Stimulated activated CD4-positive, alpha-beta T cell treated with anti-CD3 and anti-CD28 coated beads, TNF-alpha, amount 100 ng/mL, for 4 hours (primary cell): ENCODE results near the gene TSGA10.
"Not testable (repeated sequence)": the region's sequence is repeated elsewhere in the genome, so short reads cannot be mapped to it uniquely, and the experiment has no call there.

Experiments
- DNase-seq, 3 experiments: peaks; one replicate each; pipeline ENCODE4 v3.0.0-alpha.2; 2020; ENCODE audit warnings: low read depth in 3 of 3

TSGA10 gene

DNA sequence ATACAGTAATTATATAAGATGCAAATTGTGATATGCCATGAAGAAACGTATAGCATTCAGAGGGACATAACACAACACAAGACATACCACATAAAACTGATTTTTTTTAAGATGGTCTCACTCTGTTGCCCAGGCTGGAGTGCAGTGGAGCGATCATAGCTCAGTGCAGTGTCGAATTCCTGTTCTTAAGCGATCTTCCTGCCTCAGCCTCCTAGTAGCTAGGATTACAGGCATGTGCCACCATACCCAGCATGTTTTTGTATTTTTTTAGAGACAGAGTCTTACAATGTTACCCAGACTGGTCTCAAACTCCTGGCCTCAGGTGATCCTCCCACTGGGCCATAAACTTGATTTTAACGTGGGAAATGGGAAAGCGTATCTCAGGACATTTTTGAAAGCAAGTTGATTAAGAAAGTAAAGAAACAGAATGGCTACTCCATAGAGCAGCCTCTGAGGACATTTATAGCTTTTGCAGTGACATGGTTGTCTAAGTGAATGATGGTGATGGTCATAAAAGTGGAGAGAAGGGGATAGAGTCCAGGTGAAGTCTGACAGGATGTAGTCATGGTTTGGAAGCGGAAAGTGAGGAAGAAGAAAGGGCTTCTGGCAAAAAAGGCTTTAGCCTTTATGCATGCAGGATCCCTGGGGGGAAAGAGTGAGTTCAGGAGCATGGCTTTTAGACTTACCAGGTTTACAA is 2.4 kb downstream of the TSGA10 start:
- DNase-seq, result no peak

DNA sequence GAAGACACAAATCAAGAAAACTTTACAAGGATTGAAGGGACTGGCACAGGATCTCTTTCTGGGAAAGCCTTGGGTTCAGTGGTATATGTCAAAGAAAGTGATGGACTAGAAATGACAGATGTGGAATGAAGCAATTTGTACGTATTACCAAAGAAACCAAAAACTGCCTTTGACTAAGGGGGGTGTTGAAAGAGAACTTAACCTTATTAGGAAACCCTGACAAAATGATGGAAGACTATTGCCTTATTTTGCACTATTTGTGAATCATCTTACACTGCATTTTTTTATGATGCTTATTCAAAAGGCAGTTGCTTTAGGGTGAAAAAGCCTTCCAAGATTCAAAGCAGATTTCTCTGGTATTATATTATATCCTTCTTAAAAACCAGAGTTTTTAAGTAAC is 4.0 kb downstream of the TSGA10 start:
- DNase-seq, result no peak

DNA sequence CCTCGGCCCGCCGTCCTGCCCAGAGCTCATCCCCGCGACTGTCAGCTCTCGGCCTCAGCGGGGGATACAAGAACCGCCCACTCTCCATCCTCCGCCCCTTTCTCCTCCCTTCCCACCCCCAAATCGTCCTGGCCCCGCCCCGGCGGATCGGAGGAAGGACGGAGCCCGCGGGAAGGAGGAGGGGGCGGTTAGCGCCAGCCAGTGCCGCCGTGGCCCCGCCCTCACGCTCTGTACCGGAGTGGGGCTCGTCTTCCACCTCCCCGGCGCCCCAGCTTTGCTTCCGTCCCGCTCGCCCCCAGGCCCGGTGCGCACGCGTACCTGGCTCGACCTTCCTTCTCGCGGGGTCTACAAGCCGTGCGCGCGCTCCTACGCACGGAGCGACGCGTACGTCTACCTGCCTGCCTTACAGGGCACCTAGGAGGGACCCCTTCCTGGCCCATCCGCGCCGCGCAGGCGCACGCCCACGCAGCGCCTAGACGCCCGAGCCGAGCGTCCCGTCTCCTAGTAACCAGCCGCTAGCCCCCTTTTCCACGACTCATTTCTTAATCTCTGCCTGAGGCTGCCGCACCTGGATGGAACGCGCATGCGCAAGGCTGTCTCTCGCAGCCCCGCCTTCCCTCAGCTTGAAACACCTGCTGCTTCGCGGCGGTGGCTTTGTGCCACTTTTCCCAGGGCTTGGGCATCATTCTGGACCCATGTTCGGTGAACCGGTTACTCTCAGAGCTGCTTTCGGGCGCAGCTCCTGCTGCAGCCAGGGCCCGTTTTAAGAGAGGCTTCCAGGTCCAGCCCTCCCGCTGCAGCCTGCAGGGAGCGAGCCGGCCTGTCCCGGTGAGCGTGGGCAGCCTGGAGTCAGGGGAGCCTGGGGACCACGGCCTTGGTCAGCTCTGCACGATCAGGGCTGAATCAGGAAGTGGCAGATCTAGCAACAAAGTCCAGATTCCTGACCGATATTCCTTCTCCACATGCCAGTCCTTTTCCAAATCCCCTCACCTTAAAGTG is 13.3 kb downstream of the TSGA10 start, which contains the start of gene C2orf15:
Gene C2orf15 (plus strand): TSS at position 598 of the 999 bp plus-strand sequence. CDS start 8,852 bp downstream, outside the sequence.
- DNase-seq, result peak; percentile 96 to 97 (median 96)

DNA sequence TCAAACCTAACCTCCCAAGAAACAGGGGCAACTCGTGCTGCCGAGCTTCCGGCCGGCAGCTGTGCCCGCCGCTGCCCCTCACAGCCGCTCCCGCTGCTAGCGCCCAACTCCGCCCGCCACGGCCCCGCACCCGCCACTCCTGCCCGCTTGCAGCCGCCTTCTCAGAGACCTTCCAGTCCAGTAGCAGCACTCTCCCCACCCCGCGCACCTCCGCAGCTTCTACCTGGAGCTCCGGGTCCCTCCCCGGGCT is 14.0 kb downstream of the TSGA10 start:
- no peak for DNase-seq

DNA sequence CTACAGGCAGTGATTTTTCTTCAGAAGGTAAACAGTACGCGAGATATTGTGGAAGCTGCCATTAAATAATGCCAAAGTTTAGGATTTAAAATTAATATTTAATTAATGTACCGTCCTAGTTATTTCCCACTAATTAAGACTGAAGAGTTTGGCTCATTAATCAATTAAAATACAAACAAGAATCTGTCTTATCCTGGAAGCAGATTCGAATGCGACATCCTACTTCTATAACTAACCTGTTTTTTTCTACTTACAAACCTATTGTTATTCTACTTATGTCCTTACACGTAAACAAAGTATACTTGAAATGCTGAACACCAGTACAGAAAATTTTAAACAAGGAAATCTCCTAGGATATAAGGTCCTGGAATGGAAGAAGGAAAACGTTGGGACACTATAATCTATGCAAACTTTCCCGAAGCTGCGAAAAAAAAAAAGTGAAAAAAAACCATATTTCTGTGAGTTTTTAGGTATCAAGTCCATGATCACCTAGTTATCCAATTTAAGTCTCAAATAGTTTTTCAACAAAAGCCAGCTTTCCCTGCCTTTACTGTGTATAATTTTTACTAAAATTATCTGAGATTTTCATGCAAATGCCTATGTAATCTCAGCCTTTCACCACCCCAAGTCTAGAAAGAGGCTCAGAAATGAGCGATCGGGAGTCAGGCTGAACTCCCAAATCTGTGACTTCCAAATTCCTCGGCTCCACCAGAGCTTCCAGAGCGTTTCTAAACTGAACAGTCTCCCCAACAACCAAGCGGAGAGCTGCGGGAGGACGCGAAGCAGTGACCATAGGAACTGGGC is 14.5 kb downstream of the TSGA10 start:
- DNase-seq, result no peak

DNA sequence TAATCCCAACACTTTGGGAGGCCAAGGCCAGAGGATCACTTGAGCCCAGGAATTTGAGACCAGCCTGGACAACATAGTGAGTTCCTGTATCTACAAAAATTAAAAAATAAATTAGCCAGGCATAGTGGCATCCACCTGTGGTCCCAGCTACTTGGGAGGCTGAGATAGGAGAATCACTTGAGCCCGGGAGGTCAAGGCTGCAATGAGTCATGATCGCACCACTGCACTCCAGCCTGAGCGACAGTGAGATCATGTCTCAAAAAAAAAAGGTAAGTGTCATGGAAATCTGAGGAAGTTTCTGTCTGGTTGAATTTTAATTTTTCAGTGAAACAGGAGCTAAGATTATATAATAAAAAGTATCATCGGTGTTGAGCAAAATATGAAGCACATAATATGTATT is 15.7 kb downstream of the TSGA10 start:
- no peak for DNase-seq

DNA sequence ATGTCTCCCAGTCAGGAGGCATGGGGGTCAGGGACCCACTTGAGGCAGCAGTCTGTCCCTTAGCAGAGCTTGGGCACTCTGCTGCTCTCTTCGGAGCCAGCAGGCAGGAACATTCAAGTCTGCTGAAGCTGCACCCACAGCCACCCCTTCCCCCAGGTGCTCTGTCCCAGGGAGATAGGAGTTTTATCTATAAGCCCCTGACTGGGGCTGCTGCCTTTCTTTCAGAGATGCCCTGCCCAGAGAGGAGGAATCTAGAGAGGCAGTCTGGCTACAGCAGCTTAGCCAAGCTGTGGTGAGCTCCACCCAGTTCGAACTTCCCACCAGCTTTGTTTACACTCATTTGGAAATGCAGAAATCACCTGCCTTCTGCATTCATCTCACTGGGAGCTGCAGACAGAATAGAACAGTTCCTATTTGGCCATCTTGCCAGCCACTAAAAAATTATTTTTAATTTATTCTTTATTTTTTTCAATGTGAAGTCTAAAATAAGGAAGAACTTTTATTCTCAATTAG is 19.6 kb downstream of the TSGA10 start:
- DNase-seq, result not testable (repeated sequence)

DNA sequence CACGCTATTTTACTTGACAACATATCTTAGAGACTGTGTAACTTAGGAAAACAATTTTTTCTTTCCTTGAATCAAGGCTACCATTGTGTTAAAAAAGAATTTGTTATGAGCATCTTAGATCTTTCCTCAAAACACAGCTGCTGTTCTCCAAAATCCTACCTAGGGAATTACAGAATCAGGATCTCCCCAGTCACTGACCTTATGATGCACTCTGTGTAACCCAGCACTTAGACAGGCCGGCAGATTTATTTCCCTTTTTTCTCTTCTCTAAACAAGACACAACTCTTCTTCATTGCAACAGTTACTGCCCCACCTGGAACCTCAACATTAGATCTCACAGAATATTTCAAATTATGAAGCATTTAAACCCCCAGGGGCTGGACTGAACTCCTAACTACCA is 26.8 kb downstream of the TSGA10 start:
- DNase-seq, result no peak

DNA sequence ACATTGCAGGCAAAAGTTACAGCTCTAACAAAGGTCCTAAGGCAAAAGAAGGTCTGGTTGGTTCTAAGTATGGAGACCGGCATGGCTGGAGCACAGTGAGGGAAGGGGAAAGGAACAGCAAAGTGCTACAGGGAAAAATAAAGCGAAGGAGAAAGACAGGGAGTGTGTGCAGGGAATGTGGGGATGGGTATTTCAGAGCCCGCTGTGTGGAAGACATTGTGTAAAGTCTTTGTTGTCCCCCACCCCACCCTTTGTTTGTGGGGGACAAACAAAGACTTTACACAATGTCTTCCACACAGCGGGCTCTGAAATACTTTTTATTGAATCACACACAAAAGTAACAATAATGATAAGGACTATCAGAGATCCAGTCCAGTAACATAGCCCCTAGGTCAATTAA is 42.1 kb downstream of the TSGA10 start:
- no peak for DNase-seq

DNA sequence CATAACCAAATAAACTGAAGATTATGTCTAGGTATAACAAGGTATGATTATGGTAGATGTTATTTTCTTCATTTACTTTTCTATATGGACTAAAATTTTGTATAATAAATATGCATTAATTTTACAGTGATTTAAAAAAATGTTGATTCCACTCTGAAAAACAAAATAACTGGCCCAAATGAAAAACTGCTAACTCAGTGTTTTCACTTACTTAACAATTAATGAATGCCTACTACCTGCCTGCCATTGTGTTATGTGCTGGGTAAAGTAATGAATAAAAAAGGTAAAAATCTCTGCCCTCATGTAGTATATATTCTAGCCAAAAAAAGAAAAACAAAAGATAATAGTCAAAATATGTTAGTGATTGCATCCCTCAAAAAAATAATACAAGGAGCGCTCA is 42.8 kb downstream of the TSGA10 start:
- no peak for DNase-seq

DNA sequence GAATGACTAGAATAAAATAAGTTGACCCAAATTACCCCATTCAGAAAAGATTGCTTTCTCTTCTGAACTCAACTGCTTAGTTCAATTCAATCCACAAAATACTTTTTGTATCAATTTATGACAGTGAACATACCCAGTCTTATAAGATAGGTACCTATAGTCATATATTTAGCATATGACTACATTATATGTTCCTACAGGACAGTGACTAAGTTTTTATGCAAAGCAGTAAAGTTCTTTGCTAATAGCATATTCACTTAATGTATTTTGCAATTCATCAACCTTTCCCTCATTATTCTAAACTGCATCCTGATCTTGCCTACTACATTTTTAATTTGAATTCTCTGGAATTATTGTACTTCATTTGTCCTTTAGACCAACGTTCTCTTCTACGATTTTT is 43.5 kb downstream of the TSGA10 start:
- DNase-seq, result no peak

DNA sequence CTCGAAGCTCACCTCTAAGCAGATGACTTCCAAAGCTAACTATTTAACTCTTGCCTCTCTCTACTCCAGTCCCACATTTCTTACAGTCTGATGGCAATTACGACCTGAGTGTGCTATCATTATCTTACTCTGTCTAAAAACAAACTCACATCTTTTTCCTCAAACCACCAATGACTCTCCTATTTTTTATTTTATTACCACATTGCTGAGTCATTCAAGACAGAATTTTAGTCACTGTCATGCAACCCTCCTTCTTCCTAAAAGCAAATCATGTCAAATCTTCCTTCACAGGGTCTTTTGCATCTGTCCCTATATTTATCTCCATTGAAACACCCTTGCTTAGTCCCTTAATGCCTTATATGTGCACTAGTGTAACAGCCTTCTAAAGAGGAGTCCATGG is 47.8 kb downstream of the TSGA10 start:
- DNase-seq, result no peak

DNA sequence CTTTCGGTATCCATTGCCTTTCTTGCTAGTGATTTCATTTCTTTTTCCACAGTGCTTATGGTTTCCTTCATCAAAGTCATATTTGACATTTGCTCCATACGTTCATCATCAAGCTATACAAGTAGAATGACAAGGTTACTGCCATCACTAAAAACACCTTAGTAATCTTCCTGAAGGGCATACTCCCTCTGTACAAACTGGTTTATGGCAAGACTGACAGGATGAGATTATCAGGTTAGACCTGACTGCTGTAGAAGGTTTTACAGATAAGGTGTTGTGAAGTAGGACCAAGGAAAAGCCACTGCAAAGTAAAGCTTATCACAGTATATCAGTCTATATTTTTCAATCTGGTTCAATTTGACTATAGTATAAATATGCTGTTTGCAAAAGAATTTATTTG is 50.7 kb downstream of the TSGA10 start:
- DNase-seq, result no peak

DNA sequence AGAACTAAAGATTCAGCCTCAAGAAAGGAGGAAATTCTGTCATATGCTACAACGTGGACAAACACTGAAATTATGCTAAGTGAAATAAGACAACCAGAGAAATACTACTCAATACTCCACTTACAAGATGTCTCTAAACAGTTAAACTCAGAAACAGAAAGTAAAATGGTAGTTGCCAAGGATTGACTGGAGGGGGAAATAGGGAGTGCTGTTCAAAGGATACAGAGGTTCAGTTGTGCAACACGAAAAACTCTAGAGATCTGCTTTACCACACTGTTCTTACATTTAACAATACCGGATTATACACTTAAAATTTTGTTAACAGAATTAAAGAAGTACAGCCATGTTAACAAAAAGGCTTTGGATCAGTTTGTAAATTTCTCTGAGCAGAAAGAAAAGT is 53.0 kb downstream of the TSGA10 start:
- no peak for DNase-seq

DNA sequence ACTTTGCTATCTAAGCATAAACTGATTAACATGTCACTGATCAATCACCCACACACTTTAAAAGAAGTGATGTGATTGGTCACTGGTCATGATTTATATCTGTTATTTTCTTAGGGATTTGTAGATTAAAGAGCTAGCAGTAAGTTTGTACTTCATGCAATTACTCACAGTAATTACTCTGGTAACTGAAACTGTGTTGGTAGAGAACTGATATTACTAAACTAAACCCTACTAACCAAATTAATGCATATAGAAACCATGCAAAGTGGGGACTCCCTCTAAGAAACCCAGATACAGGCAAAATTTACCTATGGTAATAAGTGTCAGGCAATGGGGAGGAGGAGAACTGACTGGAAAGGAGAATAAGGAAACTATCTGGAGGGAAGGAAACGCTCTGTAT is 58.0 kb downstream of the TSGA10 start:
- no peak for DNase-seq

DNA sequence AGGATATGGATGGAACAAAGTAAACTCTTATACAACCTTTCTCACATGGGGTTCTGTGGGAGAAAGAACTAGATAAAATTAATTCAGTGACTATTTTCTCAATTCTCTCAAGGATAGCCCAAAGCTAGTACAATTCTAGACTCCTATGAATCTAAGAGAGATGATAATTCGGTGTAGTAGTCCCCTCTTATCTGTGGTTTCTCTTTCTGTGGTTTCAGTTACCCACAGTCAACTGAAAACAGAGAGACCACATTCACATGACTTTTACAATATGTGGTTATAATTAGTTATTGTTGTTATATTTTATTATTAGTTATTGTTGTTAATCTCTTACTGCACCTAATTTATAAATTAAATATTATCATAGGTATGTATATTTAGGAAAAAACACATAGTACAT is 66.7 kb downstream of the TSGA10 start:
- DNase-seq, result no peak

DNA sequence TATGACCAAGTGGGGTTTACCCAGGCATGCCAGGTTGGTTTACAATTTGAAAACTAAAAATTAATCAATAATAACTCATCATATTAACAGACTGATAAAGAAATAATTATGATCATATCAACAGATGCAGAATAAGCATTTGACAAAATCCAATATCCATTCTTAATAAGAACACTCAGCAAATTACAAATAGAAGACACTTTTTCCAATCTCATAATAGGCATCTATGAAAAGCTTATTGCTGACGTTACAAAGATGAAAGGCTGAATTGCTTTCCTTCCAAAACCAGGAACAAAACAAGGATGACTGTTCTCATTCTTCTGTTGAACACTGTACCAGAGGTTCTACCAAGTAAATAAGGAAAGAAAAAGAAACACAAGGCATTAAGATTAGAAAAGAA is 68.4 kb downstream of the TSGA10 start:
- DNase-seq, result no peak

DNA sequence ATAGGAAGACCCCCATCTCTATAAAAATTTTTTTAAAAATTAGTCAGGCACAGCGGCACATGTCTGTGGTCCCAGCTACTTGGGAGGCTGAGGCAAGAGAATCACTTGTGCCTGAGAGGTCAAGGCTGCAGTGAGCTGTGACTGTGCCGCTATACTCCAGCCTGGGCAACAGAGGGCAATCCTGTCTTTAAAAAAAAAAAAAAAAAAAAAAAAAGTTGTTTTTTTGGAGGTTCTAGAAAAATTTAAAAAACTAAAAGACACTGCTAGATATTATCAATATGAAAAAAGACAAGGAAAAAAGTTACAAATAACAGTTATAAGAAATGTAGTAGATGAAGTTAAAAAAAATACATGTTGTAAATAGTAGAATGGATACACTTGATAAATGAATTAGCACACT is 69.3 kb downstream of the TSGA10 start:
- no peak for DNase-seq

DNA sequence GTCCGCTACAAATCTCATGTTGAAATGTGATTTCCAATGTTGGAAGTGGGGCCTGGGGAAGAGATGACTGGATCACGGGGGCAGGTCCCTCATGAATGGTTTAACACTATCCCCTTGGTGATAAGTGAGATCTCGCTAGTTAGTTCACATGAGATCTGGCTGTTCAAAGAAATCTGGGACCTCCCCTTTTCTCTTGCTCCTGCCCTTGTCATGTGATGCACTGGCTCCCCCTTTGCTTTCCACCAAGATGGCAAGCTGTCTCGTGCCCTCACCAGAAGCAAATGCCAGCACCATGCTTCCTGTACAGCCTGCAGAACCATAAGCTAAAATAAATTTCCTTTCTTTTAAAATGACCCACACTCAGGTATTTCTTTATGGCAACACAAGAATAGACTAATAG is 70.5 kb downstream of the TSGA10 start:
- DNase-seq, result no peak

DNA sequence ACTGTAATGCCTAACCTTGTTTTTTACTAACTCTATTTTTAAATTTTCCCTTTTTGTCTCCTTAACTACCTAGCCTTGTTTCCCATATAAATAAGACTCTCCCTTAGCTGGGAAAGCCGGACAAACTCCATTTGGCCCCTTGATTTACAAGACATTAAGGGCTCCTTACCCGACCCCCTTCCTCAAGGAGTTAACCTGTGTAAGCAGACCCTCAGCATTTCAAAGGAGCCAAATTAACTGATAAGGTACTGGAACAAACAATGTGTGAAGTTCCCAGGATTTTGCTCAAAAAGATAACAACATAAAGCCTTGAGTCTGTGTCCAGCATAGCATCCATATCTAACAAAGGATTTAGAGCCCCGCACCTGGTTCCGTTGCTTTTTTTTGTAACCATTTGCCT is 72.9 kb downstream of the TSGA10 start:
- no peak for DNase-seq

DNA sequence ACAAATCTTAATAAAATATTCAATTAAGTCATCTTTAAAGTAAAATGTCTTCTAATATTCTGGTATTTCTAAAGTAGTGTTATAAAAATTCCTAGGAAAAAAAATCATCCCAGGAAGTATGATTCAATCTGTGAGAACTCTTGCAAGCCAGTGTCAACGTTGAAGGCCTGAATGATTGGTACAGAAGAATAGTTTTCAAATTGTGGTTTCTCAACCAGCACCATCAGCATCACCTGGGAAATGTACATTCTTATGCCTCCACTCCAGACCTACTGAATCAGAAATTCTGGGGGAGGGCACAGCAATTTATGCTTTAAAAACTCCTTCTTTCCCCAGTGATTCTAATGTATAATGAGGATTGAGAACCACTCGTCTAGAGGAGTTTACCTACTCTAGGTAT is 75.5 kb downstream of the TSGA10 start:
- no peak for DNase-seq

DNA sequence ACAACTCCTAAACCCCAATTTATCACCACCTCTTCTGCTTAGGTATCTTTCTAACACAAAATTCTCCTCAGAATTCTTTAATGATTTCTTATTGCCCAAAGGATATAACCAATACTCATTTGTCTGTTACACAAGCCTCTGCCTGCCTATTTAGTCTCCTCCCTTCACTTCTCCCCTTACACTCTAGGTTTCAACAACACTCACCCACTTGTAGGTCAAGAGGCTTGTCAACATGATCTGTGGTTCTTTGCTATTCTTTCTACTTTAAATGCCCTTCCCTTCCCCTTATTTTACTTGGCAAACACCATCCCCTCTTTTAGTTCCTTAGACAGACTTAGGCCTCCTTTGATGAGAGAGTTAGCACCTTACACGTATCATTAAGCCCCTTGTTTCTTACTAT is 82.2 kb downstream of the TSGA10 start:
- DNase-seq, result no peak
